ENCODE results near the gene GANC. TPM values are rescaled to one million over a fixed set of nuclear protein-coding genes. Genes with fewer than 3 reads are reported as not detected.

Gene GANC
- total RNA-seq, 2 experiments from 2014 or later: 21.0 to 23.7 TPM

GRCh38 chr15:42348083-42348482 is 75.1 kb downstream of the GANC start:
- Mint-ChIP-seq H3K4me3 (no peak overlapping the region), H3K27ac (no peak overlapping the region), H3K4me1 (no peaks in the 10 kb centered on the region), H3K9me3 (no peaks in the 10 kb centered on the region), H3K36me3 (peaks cover 7% of the 10 kb centered on the region), H3K27me3 (no peaks in the 10 kb centered on the region)
- DNase-seq: no peak

- H3K36me3 Mint-ChIP-seq: peaks cover 5% of the 10 kb centered on the region
- H3K4me1 Mint-ChIP-seq: no peaks in the 10 kb centered on the region
- no peaks in the 10 kb centered on the region for H3K27me3 Mint-ChIP-seq
- no peak overlapping the region for H3K27ac Mint-ChIP-seq
- no peak overlapping the region for H3K4me3 Mint-ChIP-seq
- no peak for DNase-seq
- H3K9me3 Mint-ChIP-seq: no peaks in the 10 kb centered on the region
Measured at GRCh38 chr15:42349186-42349585, 76.2 kb downstream of the GANC start.

DNA sequence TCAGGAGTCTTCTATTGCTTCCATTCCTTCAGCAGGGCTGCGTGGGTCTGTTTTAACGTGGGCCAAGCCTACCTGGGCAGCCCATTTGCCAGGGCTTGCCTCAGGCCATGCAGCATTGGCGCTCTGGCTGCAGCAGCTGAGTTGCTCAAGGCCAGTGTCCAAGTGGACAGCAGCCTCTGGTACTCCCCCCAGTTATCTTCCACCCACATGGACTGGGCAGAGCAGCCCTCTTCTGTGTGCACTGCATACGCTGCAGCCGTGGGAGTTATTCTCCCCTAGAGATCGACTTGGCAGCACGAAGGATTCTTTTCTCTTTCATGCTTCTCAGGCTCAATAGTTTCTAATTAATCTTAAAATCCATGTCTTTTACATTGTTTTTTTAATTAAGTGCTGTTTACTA is 79.4 kb downstream of the GANC start:
- no peak overlapping the region for H3K4me3 Mint-ChIP-seq
- DNase-seq: no peak
- H3K36me3 Mint-ChIP-seq: peaks cover 5% of the 10 kb centered on the region
- H3K4me1 Mint-ChIP-seq: no peaks in the 10 kb centered on the region
- H3K9me3 Mint-ChIP-seq: no peaks in the 10 kb centered on the region
- no peaks in the 10 kb centered on the region for H3K27me3 Mint-ChIP-seq
- H3K27ac Mint-ChIP-seq: no peak overlapping the region

GRCh38 chr15:42353061-42353460 is 80.1 kb downstream of the GANC start:
- H3K9me3 Mint-ChIP-seq: no peaks in the 10 kb centered on the region
- peaks cover 5% of the 10 kb centered on the region for H3K36me3 Mint-ChIP-seq
- no peak for DNase-seq
- no peak overlapping the region for H3K27ac Mint-ChIP-seq
- H3K4me3 Mint-ChIP-seq: no peak overlapping the region
- H3K27me3 Mint-ChIP-seq: no peaks in the 10 kb centered on the region
- no peaks in the 10 kb centered on the region for H3K4me1 Mint-ChIP-seq

GRCh38 chr15:42354824-42355223 is 81.8 kb downstream of the GANC start:
- Mint-ChIP-seq H3K4me1 (no peaks in the 10 kb centered on the region), H3K27me3 (no peaks in the 10 kb centered on the region), H3K9me3 (no peaks in the 10 kb centered on the region), H3K4me3 (no peak overlapping the region), H3K36me3 (peaks cover 5% of the 10 kb centered on the region), H3K27ac (no peak overlapping the region)
- DNase-seq: no peak

DNA sequence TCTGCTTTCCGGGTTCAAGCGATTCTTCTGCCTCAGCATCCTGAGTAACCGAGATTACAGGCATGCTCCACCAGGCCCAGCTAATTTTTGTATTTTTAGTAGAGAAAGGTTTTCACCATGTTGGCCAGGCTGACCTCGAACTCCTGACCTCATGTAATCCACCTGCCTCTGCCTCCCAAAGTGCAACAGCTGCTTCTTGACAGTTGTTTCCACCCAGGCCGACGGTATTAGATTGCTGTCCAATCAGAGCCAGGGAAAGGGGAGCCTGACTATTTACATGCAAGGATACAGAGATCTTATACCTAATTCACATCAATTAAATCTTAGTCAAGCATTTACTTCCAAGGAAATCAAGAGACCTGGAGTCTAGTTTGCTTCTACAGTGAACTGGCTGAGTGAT is 82.3 kb downstream of the GANC start:
- no peak overlapping the region for H3K27ac Mint-ChIP-seq
- no peak for DNase-seq
- no peaks in the 10 kb centered on the region for H3K9me3 Mint-ChIP-seq
- peaks cover 4% of the 10 kb centered on the region for H3K36me3 Mint-ChIP-seq
- no peak overlapping the region for H3K4me3 Mint-ChIP-seq
- no peaks in the 10 kb centered on the region for H3K27me3 Mint-ChIP-seq
- no peaks in the 10 kb centered on the region for H3K4me1 Mint-ChIP-seq

GRCh38 chr15:42356851-42357250 is 83.8 kb downstream of the GANC start:
- H3K27ac Mint-ChIP-seq: no peak overlapping the region
- H3K4me1 Mint-ChIP-seq: no peaks in the 10 kb centered on the region
- no peaks in the 10 kb centered on the region for H3K9me3 Mint-ChIP-seq
- no peak for DNase-seq
- H3K36me3 Mint-ChIP-seq: no peaks in the 10 kb centered on the region
- no peak overlapping the region for H3K4me3 Mint-ChIP-seq
- no peaks in the 10 kb centered on the region for H3K27me3 Mint-ChIP-seq

DNA sequence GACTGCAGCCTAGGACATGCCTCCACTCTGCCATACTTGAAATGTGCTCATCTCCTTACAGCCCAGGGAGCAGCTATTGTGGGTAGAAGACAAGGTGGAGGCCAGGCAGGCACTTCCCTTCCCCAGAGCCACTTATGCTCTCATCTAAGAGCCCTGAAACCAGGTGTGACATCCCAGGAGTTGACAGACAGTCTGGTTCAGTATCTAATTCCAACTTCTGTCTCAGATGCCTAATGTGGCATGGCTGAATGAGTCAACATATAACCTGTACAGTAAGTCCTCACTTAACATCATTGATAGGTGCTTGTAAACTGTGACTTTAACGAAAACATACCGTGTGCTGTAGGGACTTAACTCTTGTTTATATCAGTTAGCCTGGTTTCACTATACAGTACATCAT is 85.1 kb downstream of the GANC start:
- no peaks in the 10 kb centered on the region for H3K4me1 Mint-ChIP-seq
- no peak overlapping the region for H3K27ac Mint-ChIP-seq
- H3K36me3 Mint-ChIP-seq: no peaks in the 10 kb centered on the region
- no peak for DNase-seq
- H3K27me3 Mint-ChIP-seq: no peaks in the 10 kb centered on the region
- H3K9me3 Mint-ChIP-seq: no peaks in the 10 kb centered on the region
- H3K4me3 Mint-ChIP-seq: no peak overlapping the region

- H3K4me3 Mint-ChIP-seq: no peak within 1 kb of the TSS
- H3K36me3 Mint-ChIP-seq: no peaks in the 10 kb centered on the region
- H3K27ac Mint-ChIP-seq: no peak within 1 kb of the TSS
- no peak for DNase-seq
- no peaks in the 10 kb centered on the region for H3K27me3 Mint-ChIP-seq
- H3K4me1 Mint-ChIP-seq: no peaks in the 10 kb centered on the region
- no peaks in the 10 kb centered on the region for H3K9me3 Mint-ChIP-seq
Measured at GRCh38 chr15:42359249-42359648, 86.2 kb downstream of the GANC start, which contains the start of gene CAPN3. Gene CAPN3 (plus strand): TSS chr15:42359501. CDS start chr15:42359806, 305 bp downstream.

DNA sequence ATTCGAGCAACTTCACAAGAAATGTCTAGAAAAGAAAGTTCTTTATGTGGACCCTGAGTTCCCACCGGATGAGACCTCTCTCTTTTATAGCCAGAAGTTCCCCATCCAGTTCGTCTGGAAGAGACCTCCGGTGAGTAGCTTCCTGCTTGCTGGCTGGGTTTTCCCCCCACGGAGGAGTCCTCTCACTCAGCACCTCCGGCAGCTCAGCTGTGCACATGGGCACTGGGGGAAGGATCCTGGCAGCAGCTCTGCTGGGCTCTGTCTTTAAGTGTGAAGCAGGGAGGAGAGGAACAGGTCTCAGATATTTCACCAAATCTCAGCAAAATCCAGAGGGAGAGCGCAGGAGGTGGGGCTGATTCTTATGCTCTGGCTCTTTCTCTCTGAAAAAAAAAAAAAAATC is 87.0 kb downstream of the GANC start:
- Mint-ChIP-seq H3K27me3 (no peaks in the 10 kb centered on the region), H3K9me3 (no peaks in the 10 kb centered on the region), H3K4me3 (no peak overlapping the region), H3K36me3 (no peaks in the 10 kb centered on the region), H3K27ac (no peak overlapping the region), H3K4me1 (no peaks in the 10 kb centered on the region)
- DNase-seq: no peak

GRCh38 chr15:42360535-42361112 is 87.6 kb downstream of the GANC start:
- Mint-ChIP-seq H3K4me3 (no peak overlapping the region), H3K9me3 (no peaks in the 10 kb centered on the region), H3K27ac (no peak overlapping the region), H3K36me3 (no peaks in the 10 kb centered on the region), H3K27me3 (no peaks in the 10 kb centered on the region), H3K4me1 (no peaks in the 10 kb centered on the region)
- no peak for DNase-seq

- H3K4me3 Mint-ChIP-seq: no peak overlapping the region
- no peak overlapping the region for H3K27ac Mint-ChIP-seq
- no peaks in the 10 kb centered on the region for H3K36me3 Mint-ChIP-seq
- no peak for DNase-seq
- H3K27me3 Mint-ChIP-seq: no peaks in the 10 kb centered on the region
- H3K4me1 Mint-ChIP-seq: no peaks in the 10 kb centered on the region
- H3K9me3 Mint-ChIP-seq: no peaks in the 10 kb centered on the region
Measured at GRCh38 chr15:42363487-42363886, 90.5 kb downstream of the GANC start.

GRCh38 chr15:42363942-42364341 is 90.9 kb downstream of the GANC start:
- no peaks in the 10 kb centered on the region for H3K4me1 Mint-ChIP-seq
- no peaks in the 10 kb centered on the region for H3K27me3 Mint-ChIP-seq
- H3K27ac Mint-ChIP-seq: no peak overlapping the region
- DNase-seq: no peak
- no peaks in the 10 kb centered on the region for H3K9me3 Mint-ChIP-seq
- no peaks in the 10 kb centered on the region for H3K36me3 Mint-ChIP-seq
- no peak overlapping the region for H3K4me3 Mint-ChIP-seq

DNA sequence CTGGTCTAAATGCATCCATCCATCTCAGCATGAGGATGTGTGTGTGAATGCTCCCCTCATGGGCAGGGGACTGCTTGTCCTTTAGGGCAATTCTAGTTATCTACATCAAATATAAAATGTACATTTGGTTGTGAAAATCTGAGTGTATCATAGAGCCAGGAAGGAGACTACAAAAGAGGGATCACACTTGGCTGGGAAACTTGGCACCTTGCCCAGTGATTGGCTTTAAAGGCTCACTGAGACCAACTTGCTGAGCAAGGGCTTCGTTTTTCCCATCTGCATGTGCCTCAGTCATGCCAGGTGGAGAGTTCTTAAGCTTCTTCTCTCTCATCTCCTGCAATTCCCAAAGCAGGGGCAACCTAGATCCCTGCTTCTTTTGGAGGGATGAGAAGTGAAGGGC is 91.5 kb downstream of the GANC start:
- Mint-ChIP-seq H3K9me3 (no peaks in the 10 kb centered on the region), H3K4me3 (no peak overlapping the region), H3K27me3 (no peaks in the 10 kb centered on the region), H3K36me3 (no peaks in the 10 kb centered on the region), H3K27ac (no peak overlapping the region), H3K4me1 (no peaks in the 10 kb centered on the region)
- no peak for DNase-seq

GRCh38 chr15:42365921-42366550 is 93.0 kb downstream of the GANC start:
- Mint-ChIP-seq H3K4me3 (no peak overlapping the region), H3K36me3 (peaks cover 4% of the 10 kb centered on the region)

GRCh38 chr15:42367041-42367440 is 94.0 kb downstream of the GANC start:
- Mint-ChIP-seq H3K27ac (no peak overlapping the region), H3K27me3 (no peaks in the 10 kb centered on the region), H3K36me3 (peaks cover 4% of the 10 kb centered on the region), H3K9me3 (peaks cover 1% of the 10 kb centered on the region), H3K4me3 (no peak overlapping the region), H3K4me1 (no peaks in the 10 kb centered on the region)
- DNase-seq: no peak

More at GRCh38 chr15:42365921-42366550, 93.0 kb downstream of the GANC start:
- no peaks in the 10 kb centered on the region for H3K9me3 Mint-ChIP-seq
- no peaks in the 10 kb centered on the region for H3K27me3 Mint-ChIP-seq
- no peak overlapping the region for H3K27ac Mint-ChIP-seq
- no peak for DNase-seq
- no peaks in the 10 kb centered on the region for H3K4me1 Mint-ChIP-seq

All from activated naive CD8-positive, alpha-beta T cell treated with anti-CD3 and anti-CD28 coated beads for 36 hours (primary cell).